Suprapubic skin (tissue), 4 donors: Measurements from ENCODE around the gene CREB5. TPM values are rescaled to one million over a fixed set of nuclear protein-coding genes. Genes with fewer than 3 reads are reported as not detected.
"Not testable (repeated sequence)": the region's sequence is repeated elsewhere in the genome, so short reads cannot be mapped to it uniquely, and the experiment has no call there.

Experiments used
- DNase-seq, 2 donors: peaks; one replicate each; pipeline ENCODE4 v3.0.0-alpha.2; 2019; ENCODE audit warnings: low spot score in 2 of 2
- H3K27ac ChIP-seq: fragments of 200-600 bp; sonication (generic); one replicate; pipeline ENCODE4 v1.5.1; 2019
- H3K27me3 ChIP-seq: fragments of 200-600 bp; sonication (generic); one replicate; pipeline ENCODE4 v1.5.1; 2019
- H3K36me3 ChIP-seq: fragments of 200-600 bp; sonication (generic); one replicate; pipeline ENCODE4 v1.5.1; 2019
- H3K4me1 ChIP-seq: fragments of 200-600 bp; sonication (generic); one replicate; pipeline ENCODE4 v1.5.1; 2019
- H3K4me3 ChIP-seq: fragments of 200-600 bp; sonication (generic); one replicate; pipeline ENCODE4 v1.5.1; 2019; ENCODE audit warnings: mild to moderate bottlenecking
- H3K9me3 ChIP-seq: fragments of 200-600 bp; sonication (generic); one replicate; pipeline ENCODE4 v1.5.1; 2019
- CTCF ChIP-seq, 2 donors: fragments of 200-600 bp in 1 of 2; fragments of 450-650 bp in 1 of 2; sonication (generic) in 1 of 2; IDR thresholded peaks; one replicate each; pipeline ENCODE4 v1.5.1; 2016 to 2019; ENCODE audit warnings: antibody characterized with exemption in 2 of 2, mild to moderate bottlenecking in 1 of 2, moderate library complexity in 1 of 2
- EP300 ChIP-seq: sonication (generic); formaldehyde crosslinking; IDR thresholded peaks from one replicate; pipeline ENCODE4 v1.6.1; 2017; ENCODE audit warnings: antibody characterized with exemption
- POLR2A ChIP-seq, 2 donors: fragments of 450-650 bp; IDR thresholded peaks; one replicate each; pipeline ENCODE4 v1.6.1; 2017; ENCODE audit warnings: antibody characterized with exemption in 2 of 2, mild to moderate bottlenecking in 2 of 2, moderate library complexity in 2 of 2
- POLR2AphosphoS5 ChIP-seq, 3 donors: sonication (generic); formaldehyde crosslinking; IDR thresholded peaks; one replicate each; pipeline ENCODE4 v1.6.1; 2017; ENCODE audit warnings: antibody characterized with exemption in 3 of 3
- WGBS: methylation state at CpG from one replicate; pipeline ENCODE4 v1.1.5; 2018; 5-methylcytosine and 5-hydroxymethylcytosine counted together
- total RNA-seq, 4 donors: library from RNA; depleted of rRNA; stranded (reverse); fragments of >200 nt; gene quantifications; one replicate each; pipeline ENCODE4 v1.1.0, GENCODE V29; 2016

The CREB5 gene
- total RNA-seq, 4 donors from 2014 or later: 6.2 to 12.1 (median 10.0) TPM

GRCh38 chr7:28607855-28608193 lies 195.5 kb downstream of the CREB5 start:
- no peaks in the 10 kb centered on the region for H3K36me3 ChIP-seq
- H3K4me1 ChIP-seq: peaks cover 7% of the 10 kb centered on the region
- no peaks in the 10 kb centered on the region for H3K9me3 ChIP-seq
- no peak for TF ChIP-seq POLR2A (IDR thresholded peaks at IDR 0.05)
- H3K4me3 ChIP-seq: no peak overlapping the region
- WGBS: 61% methylated on average over 4 of the region's 4 CpGs
- H3K27ac ChIP-seq: no peak overlapping the region
- no peaks in the 10 kb centered on the region for H3K27me3 ChIP-seq
- DNase-seq: no peak

GRCh38 chr7:28608237-28608656 lies 195.9 kb downstream of the CREB5 start:
- Histone ChIP-seq H3K27ac (no peak overlapping the region), H3K4me3 (no peak overlapping the region), H3K36me3 (no peaks in the 10 kb centered on the region), H3K27me3 (no peaks in the 10 kb centered on the region), H3K4me1 (peaks cover 7% of the 10 kb centered on the region), H3K9me3 (no peaks in the 10 kb centered on the region)
- DNase-seq: no peak
- TF ChIP-seq EP300: no peak
- TF ChIP-seq POLR2AphosphoS5 (IDR thresholded peaks at IDR 0.05): no peak
- TF ChIP-seq CTCF (IDR thresholded peaks at IDR 0.05): no peak
- TF ChIP-seq POLR2A (IDR thresholded peaks at IDR 0.05): no peak
- WGBS: 73% methylated on average over 1 of the region's 1 CpG

- Histone ChIP-seq H3K27me3 (no peaks in the 10 kb centered on the region), H3K27ac (no peak overlapping the region), H3K9me3 (no peaks in the 10 kb centered on the region), H3K4me3 (no peak overlapping the region), H3K4me1 (peaks cover 7% of the 10 kb centered on the region), H3K36me3 (no peaks in the 10 kb centered on the region)
- TF ChIP-seq EP300 (no peak), POLR2AphosphoS5 (IDR thresholded peaks at IDR 0.05) (no peak), CTCF (IDR thresholded peaks at IDR 0.05) (no peak), POLR2A (IDR thresholded peaks at IDR 0.05) (no peak)
- WGBS: 63% methylated on average over 3 of the region's 3 CpGs
- no peak for DNase-seq
Observed at GRCh38 chr7:28608731-28609130, 196.4 kb downstream of the CREB5 start.

- 93% methylated on average over 3 of the region's 3 CpGs for WGBS
- H3K4me3 ChIP-seq: no peak overlapping the region
- TF ChIP-seq CTCF (IDR thresholded peaks at IDR 0.05) (no peak), POLR2AphosphoS5 (IDR thresholded peaks at IDR 0.05) (no peak), EP300 (no peak), POLR2A (IDR thresholded peaks at IDR 0.05) (no peak)
Observed at GRCh38 chr7:28609608-28610007, 197.3 kb downstream of the CREB5 start.

GRCh38 chr7:28611399-28611897 lies 199.1 kb downstream of the CREB5 start:
- H3K4me1 ChIP-seq, H3K27me3 ChIP-seq, H3K27ac ChIP-seq, H3K4me3 ChIP-seq, H3K9me3 ChIP-seq, H3K36me3 ChIP-seq, DNase-seq: not testable (repeated sequence)
- 86% methylated on average over 4 of the region's 4 CpGs for WGBS

More at GRCh38 chr7:28609608-28610007, 197.3 kb downstream of the CREB5 start:
- Histone ChIP-seq H3K27ac (no peak overlapping the region), H3K27me3 (no peaks in the 10 kb centered on the region), H3K4me1 (peaks cover 7% of the 10 kb centered on the region), H3K9me3 (no peaks in the 10 kb centered on the region), H3K36me3 (no peaks in the 10 kb centered on the region)
- DNase-seq: no peak

GRCh38 chr7:28613262-28613661 lies 200.9 kb downstream of the CREB5 start:
- Histone ChIP-seq H3K4me1 (peaks cover 9% of the 10 kb centered on the region), H3K4me3 (no peak overlapping the region), H3K9me3 (no peaks in the 10 kb centered on the region), H3K27ac (no peak overlapping the region), H3K27me3 (no peaks in the 10 kb centered on the region), H3K36me3 (no peaks in the 10 kb centered on the region)
- DNase-seq: no peak
- 76% methylated on average over 6 of the region's 6 CpGs for WGBS
- TF ChIP-seq CTCF (IDR thresholded peaks at IDR 0.05) (no peak), POLR2A (IDR thresholded peaks at IDR 0.05) (no peak), POLR2AphosphoS5 (IDR thresholded peaks at IDR 0.05) (no peak), EP300 (no peak)
